HG03066 (cell line): Measurements from ENCODE around the gene GLIPR1L1.
"Not testable (repeated sequence)": the region's sequence is repeated elsewhere in the genome, so short reads cannot be mapped to it uniquely, and the experiment has no call there.

Experiments used
- ATAC-seq: cut with Tn5 transposase; IDR thresholded peaks from one replicate; pipeline ENCODE4 v1.9.1; 2021; ENCODE audit warnings: low read depth; ENCODE audit not compliant: unreplicated experiment

GLIPR1L1 gene

GRCh38 chr12:75334384-75335030 lies at the start of gene GLIPR1L1:
TSS of gene GLIPR1L1 (plus strand) at chr12:75334670. CDS start at chr12:75334729, 59 bp downstream.
- peak; percentile 65 for ATAC-seq

- ATAC-seq = no peak
Measured at GRCh38 chr12:75288860-75289259, 45.6 kb upstream of the GLIPR1L1 start.

GRCh38 chr12:75289753-75290152 lies 44.7 kb upstream of the GLIPR1L1 start:
- ATAC-seq = no peak

GRCh38 chr12:75291014-75291413 lies 43.5 kb upstream of the GLIPR1L1 start:
- no peak for ATAC-seq

DNA sequence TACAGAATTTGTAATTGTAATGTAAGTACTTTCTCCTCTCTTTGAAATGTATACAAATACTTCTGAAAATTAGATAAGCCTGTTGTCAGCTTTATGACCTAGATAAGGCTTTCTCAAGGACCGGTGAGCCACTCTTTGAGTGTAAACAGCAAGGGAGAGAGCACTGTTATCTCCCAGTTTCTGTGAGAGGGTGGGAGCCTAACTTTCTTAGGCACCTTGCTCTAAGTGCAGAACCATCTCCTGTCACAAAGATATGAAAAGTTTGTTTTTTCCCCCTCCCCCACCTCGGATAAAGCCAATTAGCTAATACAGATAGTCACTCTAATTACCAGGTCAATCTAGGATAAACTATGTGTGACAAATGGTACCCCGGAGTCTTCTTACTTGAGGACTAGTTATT lies 40.1 kb upstream of the GLIPR1L1 start:
- no peak for ATAC-seq

GRCh38 chr12:75294797-75295196 lies 39.7 kb upstream of the GLIPR1L1 start:
- ATAC-seq = no peak

- no peak for ATAC-seq
Measured at GRCh38 chr12:75302225-75302624, 32.2 kb upstream of the GLIPR1L1 start.

DNA sequence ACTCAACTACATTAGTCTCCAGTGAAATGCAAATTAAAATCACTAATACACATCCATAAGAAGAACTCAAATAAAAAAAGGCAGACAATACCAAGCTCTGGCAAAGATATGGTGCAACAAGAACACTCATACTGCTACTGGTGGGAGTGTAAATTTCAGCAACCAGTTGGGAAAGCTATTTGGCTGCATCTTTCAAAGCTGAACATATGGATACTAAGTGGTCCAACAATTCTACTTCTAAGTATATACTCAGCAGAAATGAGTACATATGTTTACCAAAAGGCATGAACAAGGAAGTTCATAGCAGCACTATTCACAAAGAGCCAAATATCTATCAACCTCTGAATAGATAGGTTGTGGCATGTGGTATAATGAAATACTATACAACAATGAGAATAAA lies 31.7 kb upstream of the GLIPR1L1 start:
- ATAC-seq = no peak

DNA sequence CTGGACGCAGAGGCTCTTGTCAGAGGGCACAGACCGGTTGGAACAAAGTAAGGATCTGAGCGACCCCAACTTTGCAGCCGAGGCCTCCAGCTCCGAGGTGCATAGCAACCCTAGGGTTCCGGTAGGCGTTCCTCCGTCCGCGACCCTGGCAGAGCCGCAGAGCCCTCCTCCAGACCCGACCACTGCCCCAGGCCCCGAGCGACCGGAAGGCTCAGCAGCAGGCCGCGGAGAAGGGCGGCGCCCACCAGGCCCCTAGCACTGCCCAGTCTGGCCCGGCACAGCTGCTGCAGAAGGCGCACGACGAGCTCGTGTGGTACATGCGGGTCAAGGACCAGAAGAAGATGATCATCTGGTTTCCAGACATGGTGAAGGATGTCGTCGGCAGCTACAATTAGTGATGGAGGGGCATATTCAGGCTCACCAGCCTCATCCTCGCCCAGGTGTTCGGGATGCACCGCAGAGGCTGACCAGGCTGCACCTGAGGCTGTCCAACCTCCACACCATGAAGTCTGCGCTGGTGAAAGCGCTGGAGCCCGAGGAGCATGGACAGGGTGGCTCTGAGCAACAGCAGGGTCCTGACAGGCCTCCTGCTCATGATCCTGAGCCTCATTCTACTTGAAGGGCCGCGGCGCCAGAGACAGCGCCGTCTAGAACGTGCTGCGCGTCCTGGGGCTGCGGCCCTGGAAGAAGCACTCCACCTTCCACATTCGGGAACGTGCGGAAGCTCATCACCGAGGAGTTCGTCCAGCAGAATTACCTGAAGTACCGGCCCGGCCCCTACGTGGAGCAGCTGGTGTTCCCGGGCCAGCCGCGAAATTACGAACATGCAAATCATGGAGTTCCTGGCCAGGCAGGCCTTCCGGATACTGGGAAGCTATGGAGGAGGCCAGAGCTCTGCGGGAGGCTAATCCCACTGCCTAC lies 28.8 kb upstream of the GLIPR1L1 start:
- ATAC-seq = no peak

- ATAC-seq = no peak
Measured at GRCh38 chr12:75308279-75308678, 26.2 kb upstream of the GLIPR1L1 start.

- ATAC-seq = no peak
Measured at GRCh38 chr12:75311369-75311768, 23.1 kb upstream of the GLIPR1L1 start.

- no peak for ATAC-seq
Measured at GRCh38 chr12:75315518-75315917, 19.0 kb upstream of the GLIPR1L1 start.

GRCh38 chr12:75317784-75318183 lies 16.7 kb upstream of the GLIPR1L1 start:
- no peak for ATAC-seq

- ATAC-seq = no peak
Measured at GRCh38 chr12:75322464-75322863, 12.0 kb upstream of the GLIPR1L1 start.

DNA sequence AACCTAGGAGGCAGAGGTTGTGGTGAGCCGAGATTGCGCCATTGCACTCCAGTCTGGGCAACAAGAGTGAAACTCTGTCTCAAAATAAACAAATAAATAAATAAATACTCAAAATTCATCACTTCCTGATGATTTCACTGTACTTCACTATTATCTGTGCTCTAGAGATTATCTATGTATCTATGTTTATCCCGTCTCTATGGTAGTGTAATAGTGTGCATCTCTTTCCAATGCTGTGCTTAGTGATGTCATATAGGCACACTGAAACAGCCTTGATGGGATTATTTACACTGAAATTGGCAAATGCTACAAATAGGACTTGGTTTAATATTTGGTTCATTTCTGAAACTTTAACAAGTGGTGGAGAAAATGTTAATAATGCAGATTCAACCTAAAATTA lies 10.8 kb upstream of the GLIPR1L1 start:
- no peak for ATAC-seq

- ATAC-seq = no peak
Measured at GRCh38 chr12:75327642-75328041, 6.8 kb upstream of the GLIPR1L1 start.

DNA sequence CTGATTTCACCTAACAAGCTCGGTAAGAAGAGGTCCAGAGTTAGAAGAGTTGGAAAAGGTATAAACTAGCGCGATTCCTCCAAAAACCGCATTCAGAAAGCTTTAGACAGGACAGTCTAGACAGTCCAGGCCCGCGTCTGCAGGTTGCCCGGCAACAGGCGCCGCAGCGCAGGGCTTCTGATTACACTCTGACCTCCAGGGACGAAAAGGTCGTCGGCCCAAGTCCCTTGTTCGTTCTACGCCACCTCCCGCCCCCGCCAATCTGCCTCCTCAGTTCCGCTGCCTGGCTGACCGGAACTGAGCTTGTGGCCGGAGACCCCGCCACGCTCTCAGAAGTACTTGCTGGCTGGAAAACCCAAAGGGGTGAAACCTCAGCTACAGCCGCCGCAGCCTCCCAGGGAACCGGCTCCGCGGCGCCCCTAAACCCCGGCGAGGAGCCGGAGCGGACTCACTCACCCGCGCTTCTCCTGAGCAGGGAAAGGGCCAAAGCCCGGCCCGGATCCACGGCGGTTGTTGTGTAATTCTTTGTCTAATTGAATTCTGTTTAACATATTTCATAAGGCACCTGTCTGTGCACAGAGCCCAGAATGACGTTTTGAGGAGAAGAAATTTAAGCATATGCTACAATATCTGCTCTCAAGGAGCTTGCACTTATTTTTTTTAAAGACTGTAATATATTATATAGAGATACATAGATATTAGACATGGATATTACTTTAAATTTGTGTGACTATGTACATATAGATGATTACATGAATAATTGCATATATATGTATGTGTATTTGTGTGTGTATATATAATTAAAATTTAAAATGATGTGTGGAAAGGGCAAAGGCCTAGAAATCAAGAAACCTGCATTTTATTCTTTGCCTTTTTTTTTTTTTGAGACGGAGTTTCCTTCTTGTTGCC lies 4.3 kb upstream of the GLIPR1L1 start, which contains the start of gene CAPS2:
TSS of gene CAPS2 (minus strand) at position 407 of the 909 bp plus-strand sequence. CDS start 3,826 bp downstream, outside the sequence.
- ATAC-seq = peak; percentile 82

GRCh38 chr12:75337905-75338304 lies 3.4 kb downstream of the GLIPR1L1 start:
- ATAC-seq = no peak

DNA sequence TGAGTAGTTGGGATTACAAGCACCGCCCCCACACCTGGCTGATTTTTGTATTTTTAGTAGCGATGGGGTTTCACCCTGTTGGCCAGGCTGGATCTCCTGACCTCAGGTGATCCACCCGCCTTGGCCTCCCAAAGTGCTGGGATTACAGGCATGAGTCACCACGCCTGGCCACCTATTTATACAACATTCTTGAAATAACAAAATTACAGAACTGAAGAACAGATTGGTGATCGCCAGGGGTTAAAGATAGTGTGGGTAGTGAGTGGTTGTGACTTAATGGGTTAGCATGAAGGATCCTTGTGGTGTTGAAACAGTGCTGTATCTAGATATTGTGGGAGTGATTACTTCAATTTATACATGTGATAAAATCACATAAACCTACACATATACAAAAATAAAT lies 7.4 kb downstream of the GLIPR1L1 start:
- ATAC-seq = no peak

DNA sequence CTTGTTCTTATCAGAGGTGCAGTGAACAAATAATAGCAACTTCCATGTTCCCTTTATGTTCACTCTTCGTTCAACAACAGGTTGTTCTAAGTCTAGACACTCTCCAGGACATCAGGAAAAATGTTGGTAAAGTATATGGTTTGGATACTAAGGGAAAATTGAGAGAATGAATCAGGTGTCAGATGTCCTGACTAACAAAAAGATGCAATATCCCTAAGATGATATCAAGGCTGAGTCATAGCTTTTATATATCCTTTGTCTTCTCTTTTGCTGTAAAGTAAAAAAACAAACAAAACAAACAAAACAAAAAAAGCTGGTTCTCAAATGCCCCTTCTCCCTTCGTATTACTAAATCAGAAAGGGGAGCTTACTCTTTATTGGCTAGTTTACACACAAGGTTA lies 11.1 kb downstream of the GLIPR1L1 start:
- no peak for ATAC-seq

- ATAC-seq = not testable (repeated sequence)
Measured at GRCh38 chr12:75346215-75346614, 11.7 kb downstream of the GLIPR1L1 start.
